ENCODE measurements around the gene EHF.

EHF gene

GRCh38 chr11:34647131-34647530, 26.2 kb downstream of the EHF start:
- no peak for TF ChIP-seq CTCF (IDR thresholded peaks at IDR 0.05; ENCODE audit: insufficient read depth, low read length, missing control alignments)
- H3K4me3 ChIP-seq (ENCODE audit: low read depth, low read length) = no peak overlapping the region
- DNase-seq (ENCODE audit: low read depth, low spot score) = no peak
- ChIA-PET POLR2A (no interaction called here), CTCF (interaction anchor here (1.0 to 2.1 kb wide), 3 partner anchors 8 to 61 kb away, joined by 3 to 7 read pairs (median 3); partner anchors contain the start of gene EHF)

GRCh38 chr11:34647532-34647931, 26.6 kb downstream of the EHF start:
- no peak overlapping the region for H3K4me3 ChIP-seq (ENCODE audit: low read depth, low read length)
- no peak for DNase-seq (ENCODE audit: low read depth, low spot score)
- CTCF ChIA-PET = interaction anchor here (1.0 to 2.1 kb wide), 2 partner anchors 27 to 61 kb away, joined by 3 to 7 read pairs; partner anchors contain the start of gene EHF
- no peak for TF ChIP-seq CTCF (IDR thresholded peaks at IDR 0.05; ENCODE audit: insufficient read depth, low read length, missing control alignments)
- POLR2A ChIA-PET = no interaction called here

DNA sequence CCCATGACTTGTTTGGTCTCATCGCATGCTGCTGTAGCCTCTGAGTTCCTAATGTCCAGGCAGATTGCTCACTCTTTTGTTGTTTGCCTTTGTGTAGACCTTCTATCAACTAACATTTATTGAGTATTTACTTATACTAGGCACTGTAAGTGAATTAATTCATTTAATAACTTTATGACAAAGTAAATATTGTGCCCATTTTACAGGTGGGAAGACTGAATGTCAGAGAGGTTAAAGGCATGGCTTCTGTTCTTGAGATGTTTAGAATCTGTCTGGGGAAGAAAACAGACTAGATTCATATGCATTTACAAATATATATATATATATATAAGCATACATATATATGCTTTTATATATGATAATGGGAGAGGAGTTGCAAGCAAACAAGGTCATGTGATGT, 27.1 kb downstream of the EHF start:
- POLR2A ChIA-PET = no interaction called here

DNA sequence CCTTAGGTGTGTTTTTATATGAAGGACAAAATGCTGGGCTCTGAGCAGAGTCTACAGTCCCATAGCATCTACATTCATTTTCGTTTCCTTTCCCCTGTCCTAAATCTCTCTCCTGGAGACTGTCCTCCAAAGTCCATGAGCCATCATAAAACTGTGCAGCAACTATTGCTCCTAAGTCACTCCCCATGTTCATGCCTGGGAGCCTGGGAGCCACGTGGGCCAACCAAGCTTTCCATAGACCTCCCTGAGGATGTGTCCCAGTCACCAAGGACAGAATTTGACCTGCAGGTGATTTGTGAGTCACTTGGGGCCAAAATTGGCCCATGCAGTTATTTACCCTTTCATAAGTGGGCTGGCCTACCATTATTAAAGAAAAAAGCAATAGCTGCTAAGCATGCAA, 28.7 kb downstream of the EHF start:
- CTCF ChIA-PET = no interaction called here
- no peak for DNase-seq (ENCODE audit: low read depth, low spot score)
- TF ChIP-seq CTCF (IDR thresholded peaks at IDR 0.05; ENCODE audit: insufficient read depth, low read length, missing control alignments) = no peak
- no peak overlapping the region for H3K4me3 ChIP-seq (ENCODE audit: low read depth, low read length)
- POLR2A ChIA-PET = no interaction called here

More for the DNA sequence above, 27.1 kb downstream of the EHF start:
- TF ChIP-seq CTCF (IDR thresholded peaks at IDR 0.05; ENCODE audit: insufficient read depth, low read length, missing control alignments) = no peak
- no peak overlapping the region for H3K4me3 ChIP-seq (ENCODE audit: low read depth, low read length)
- CTCF ChIA-PET = interaction anchor here (1.0 kb wide), 1 partner anchor 28 kb away, joined by 3 read pairs; the partner anchor contains the start of gene EHF
- DNase-seq (ENCODE audit: low read depth, low spot score) = no peak

DNA sequence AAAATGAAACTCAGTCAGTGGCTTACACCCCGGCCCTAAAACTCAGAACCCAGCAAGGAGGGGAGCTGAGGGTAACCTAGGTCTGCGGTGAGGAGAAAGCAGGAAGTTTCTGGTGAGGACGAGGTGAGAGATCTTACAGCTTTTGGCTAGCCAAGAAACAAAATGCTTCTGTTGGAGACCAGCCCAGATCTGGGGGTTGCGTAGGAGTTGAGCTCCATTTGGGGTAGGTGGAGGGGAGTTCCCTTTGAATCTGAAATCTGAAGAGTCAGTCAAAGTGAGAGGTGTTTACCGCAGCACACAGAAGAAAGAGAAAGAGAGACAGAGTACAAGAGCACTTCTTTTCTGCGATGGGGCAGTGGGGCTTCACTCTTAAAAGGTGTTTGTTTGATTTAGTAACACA, 29.6 kb downstream of the EHF start:
- no peak for TF ChIP-seq CTCF (IDR thresholded peaks at IDR 0.05; ENCODE audit: insufficient read depth, low read length, missing control alignments)
- ChIA-PET CTCF (no interaction called here), POLR2A (no interaction called here)
- no peak overlapping the region for H3K4me3 ChIP-seq (ENCODE audit: low read depth, low read length)
- DNase-seq (ENCODE audit: low read depth, low spot score) = no peak

- no peak for TF ChIP-seq CTCF (IDR thresholded peaks at IDR 0.05; ENCODE audit: insufficient read depth, low read length, missing control alignments)
- CTCF ChIA-PET = no interaction called here
- POLR2A ChIA-PET = no interaction called here
- no peak overlapping the region for H3K4me3 ChIP-seq (ENCODE audit: low read depth, low read length)
- DNase-seq (ENCODE audit: low read depth, low spot score) = no peak
These were observed 30.7 kb downstream of the EHF start for GRCh38 chr11:34651551-34651950.

Measured in AG04449 (cell line).